ENCODE results near the gene DAP. TPM values are rescaled to one million over a fixed set of nuclear protein-coding genes. Genes with fewer than 3 reads are reported as not detected.

DAP gene
- total and polyA plus RNA-seq, 7 experiments from 2014 or later: 31.9 to 91.6 (median 43.0) TPM

DNA sequence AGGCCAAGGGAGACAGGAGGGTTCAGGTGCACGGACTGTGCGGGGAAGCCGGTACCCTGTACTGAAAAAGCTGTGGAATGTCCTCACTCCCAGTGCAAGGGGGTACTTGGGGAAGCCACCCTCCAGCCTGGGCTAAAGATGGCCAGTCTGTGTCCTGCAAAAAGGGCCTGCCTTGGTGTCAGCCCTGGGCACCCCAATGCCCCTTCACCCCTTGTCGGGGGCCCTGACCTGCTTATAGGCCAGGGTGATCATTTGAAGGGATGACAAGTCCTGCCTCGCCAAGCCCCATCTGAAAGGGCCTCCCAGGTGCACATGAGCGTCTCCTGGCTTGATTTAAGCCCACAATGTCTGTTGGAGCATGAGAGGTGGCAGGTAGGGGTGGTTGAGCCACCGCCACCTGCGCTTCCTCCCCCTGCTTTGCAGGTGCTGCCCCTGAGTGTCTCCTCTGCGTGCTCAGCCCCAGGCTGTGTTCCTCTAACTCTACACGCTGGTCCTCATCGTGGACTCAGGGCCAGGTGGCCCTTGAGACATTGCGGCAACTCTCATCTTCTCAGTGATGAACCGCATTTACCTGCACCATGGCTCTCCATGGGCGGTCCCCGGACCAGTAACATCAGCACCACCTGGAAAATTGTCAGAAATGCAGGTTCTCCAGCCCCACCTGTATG is 100.2 kb downstream of the DAP start:
- DNase-seq: no peak
- no peaks in the 10 kb centered on the region for H3K9me3 ChIP-seq (ENCODE audit: control insufficient read depth in 2 of 3, low read length in 3 of 3)
- intact Hi-C loops (cut with micrococcal nuclease): no loop called here
- Mint-ChIP-seq H3K27me3 (peaks cover 0 to 4% (median 0%) of the 10 kb centered on the region in 5 donors), H3K27ac (no peak overlapping the region), H3K4me3 (no peak overlapping the region), H3K9me3 (peaks cover 0 to 3% (median 0%) of the 10 kb centered on the region in 11 donors), H3K4me1 (peaks cover 0 to 2% (median 0%) of the 10 kb centered on the region in 7 donors), H3K36me3 (no peaks in the 10 kb centered on the region)
- CTCF ChIA-PET: no interaction called here
- ATAC-seq: no peak
- POLR2A ChIA-PET: no interaction called here
- H3K27ac ChIP-seq (ENCODE audit: low read depth, low read length): no peak overlapping the region
- no peaks in the 10 kb centered on the region for H3K4me1 ChIP-seq (ENCODE audit: control insufficient read depth in 2 of 2, insufficient read depth in 2 of 2, low read length in 2 of 2)
- no peak overlapping the region for H3K4me3 ChIP-seq (ENCODE audit: low read length)
- H3K27me3 ChIP-seq (ENCODE audit: control insufficient read depth in 2 of 2, insufficient read depth in 2 of 2, low read length in 2 of 2): no peaks in the 10 kb centered on the region
- no peaks in the 10 kb centered on the region for H3K36me3 ChIP-seq (ENCODE audit: control insufficient read depth in 2 of 3, insufficient read depth in 3 of 3, low read length in 3 of 3)

DNA sequence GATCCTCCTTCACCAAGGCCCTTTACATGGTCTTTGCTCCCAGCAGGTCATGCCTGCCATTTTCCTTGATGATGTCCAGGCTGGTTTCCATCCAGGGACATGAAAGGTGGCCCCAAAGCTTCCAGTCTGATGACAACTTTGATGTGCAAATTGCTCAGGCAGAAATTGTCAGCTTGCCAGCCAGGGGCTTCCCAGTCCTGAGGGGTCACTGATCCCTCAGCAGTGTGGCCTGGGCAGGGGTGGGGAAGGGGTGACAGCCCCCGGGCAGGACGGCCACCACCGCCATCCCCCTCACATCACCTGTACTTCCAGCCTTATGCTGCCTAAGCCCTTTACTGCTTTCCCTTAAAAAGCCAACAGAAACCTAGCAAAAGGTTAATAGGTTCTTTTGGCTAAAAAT is 100.9 kb downstream of the DAP start:
- intact Hi-C loops (cut with micrococcal nuclease): no loop called here
- Histone ChIP-seq H3K9me3 (ENCODE audit: control insufficient read depth in 2 of 3, low read length in 3 of 3) (no peaks in the 10 kb centered on the region), H3K27me3 (ENCODE audit: control insufficient read depth in 2 of 2, insufficient read depth in 2 of 2, low read length in 2 of 2) (no peaks in the 10 kb centered on the region), H3K4me1 (ENCODE audit: control insufficient read depth in 2 of 2, insufficient read depth in 2 of 2, low read length in 2 of 2) (no peaks in the 10 kb centered on the region), H3K4me3 (ENCODE audit: low read length) (no peak overlapping the region), H3K36me3 (ENCODE audit: control insufficient read depth in 2 of 3, insufficient read depth in 3 of 3, low read length in 3 of 3) (no peaks in the 10 kb centered on the region), H3K27ac (ENCODE audit: low read depth, low read length) (no peak overlapping the region)
- ChIA-PET CTCF (no interaction called here), POLR2A (no interaction called here)
- peaks cover 0 to 3% (median 0%) of the 10 kb centered on the region in 11 donors for H3K9me3 Mint-ChIP-seq
- H3K4me3 Mint-ChIP-seq: no peak overlapping the region
- DNase-seq (no peak), ATAC-seq (no peak)
- H3K4me1 Mint-ChIP-seq: peaks cover 0 to 2% (median 0%) of the 10 kb centered on the region in 7 donors
- H3K27me3 Mint-ChIP-seq: peaks cover 0 to 4% (median 0%) of the 10 kb centered on the region in 5 donors
- H3K36me3 Mint-ChIP-seq: no peaks in the 10 kb centered on the region
- H3K27ac Mint-ChIP-seq: no peak overlapping the region

DNA sequence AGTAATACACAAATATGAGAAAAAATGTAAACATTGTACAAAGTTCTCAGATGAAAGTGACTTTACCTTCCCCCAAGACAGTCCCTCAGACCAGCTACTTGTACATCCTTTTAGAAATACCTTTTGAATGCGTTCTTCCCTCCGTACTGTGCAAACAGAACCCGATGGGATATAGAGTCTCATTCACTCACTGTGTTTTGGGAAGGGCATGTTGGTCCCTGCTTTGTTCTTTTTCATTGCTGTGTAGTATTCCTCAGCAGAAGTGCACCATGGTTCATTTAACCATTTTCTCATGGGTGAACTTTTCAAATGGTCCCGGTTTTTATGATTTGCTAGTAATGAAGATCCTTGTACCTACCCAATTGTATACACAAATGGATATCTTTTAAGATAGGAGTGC is 102.8 kb downstream of the DAP start:
- H3K27me3 ChIP-seq (ENCODE audit: control insufficient read depth in 2 of 2, insufficient read depth in 2 of 2, low read length in 2 of 2): no peaks in the 10 kb centered on the region
- POLR2A ChIA-PET: no interaction called here
- DNase-seq: no peak
- H3K36me3 Mint-ChIP-seq: no peaks in the 10 kb centered on the region
- intact Hi-C loops (cut with micrococcal nuclease): no loop called here
- no peak overlapping the region for H3K27ac ChIP-seq (ENCODE audit: low read depth, low read length)
- CTCF ChIA-PET: no interaction called here
- no peak overlapping the region for H3K4me3 Mint-ChIP-seq
- no peaks in the 10 kb centered on the region for H3K4me1 ChIP-seq (ENCODE audit: control insufficient read depth in 2 of 2, insufficient read depth in 2 of 2, low read length in 2 of 2)
- H3K4me1 Mint-ChIP-seq: peaks cover 0 to 2% (median 0%) of the 10 kb centered on the region in 7 donors
- H3K27ac Mint-ChIP-seq: no peak overlapping the region
- H3K27me3 Mint-ChIP-seq: peaks cover 0 to 4% (median 0%) of the 10 kb centered on the region in 5 donors
- H3K4me3 ChIP-seq (ENCODE audit: low read length): no peak overlapping the region
- H3K9me3 ChIP-seq (ENCODE audit: control insufficient read depth in 2 of 3, low read length in 3 of 3): no peaks in the 10 kb centered on the region
- ATAC-seq: no peak
- H3K9me3 Mint-ChIP-seq: peaks cover 0 to 3% (median 0%) of the 10 kb centered on the region in 11 donors
- no peaks in the 10 kb centered on the region for H3K36me3 ChIP-seq (ENCODE audit: control insufficient read depth in 2 of 3, insufficient read depth in 3 of 3, low read length in 3 of 3)

DNA sequence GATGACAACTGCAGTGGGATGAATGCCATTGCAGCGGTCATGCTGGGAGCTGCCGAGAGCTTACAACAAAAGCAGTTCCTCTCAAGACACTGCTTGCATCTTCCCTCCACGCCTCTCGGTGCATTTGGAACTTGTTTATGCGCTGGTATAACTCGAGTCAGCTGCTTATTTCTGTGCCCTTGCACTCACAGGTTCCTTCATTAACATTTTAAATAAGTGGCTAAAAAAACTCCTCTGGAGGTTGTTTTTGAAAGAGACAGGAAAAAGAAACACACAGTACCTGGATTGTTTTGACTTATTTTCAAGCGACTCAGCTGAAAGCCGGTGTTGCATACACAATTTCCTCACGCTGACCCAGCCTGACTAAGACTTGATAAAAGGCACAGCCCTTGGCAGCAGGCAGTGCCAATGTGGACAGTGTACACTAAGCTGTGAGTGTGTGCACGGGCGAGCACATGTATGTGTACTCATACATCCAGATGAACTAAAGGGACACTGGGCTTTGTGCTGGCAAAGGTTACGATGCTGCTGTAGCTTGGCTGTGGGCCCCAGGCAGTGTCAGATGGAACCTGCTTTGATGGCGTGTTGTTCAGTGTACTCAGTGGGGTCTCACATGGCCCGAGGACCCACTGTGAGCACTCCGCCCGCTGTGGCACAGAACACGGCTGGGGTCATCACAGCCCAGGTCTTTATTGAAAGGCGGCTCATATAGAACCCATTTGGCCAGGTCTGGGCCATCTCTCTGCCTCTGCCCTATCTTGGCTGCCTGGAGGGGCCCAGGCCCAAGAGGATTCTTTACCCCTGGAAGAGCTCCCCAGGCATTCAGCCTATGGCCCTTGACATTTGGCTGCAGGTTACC is 104.8 kb downstream of the DAP start:
- no peak overlapping the region for H3K27ac Mint-ChIP-seq
- H3K36me3 Mint-ChIP-seq: no peaks in the 10 kb centered on the region
- peaks cover 0 to 3% (median 0%) of the 10 kb centered on the region in 11 donors for H3K9me3 Mint-ChIP-seq
- ChIA-PET CTCF (no interaction called here), POLR2A (no interaction called here)
- no peak overlapping the region for H3K4me3 Mint-ChIP-seq
- H3K4me1 Mint-ChIP-seq: no peaks in the 10 kb centered on the region
- Histone ChIP-seq H3K4me1 (ENCODE audit: control insufficient read depth in 2 of 2, insufficient read depth in 2 of 2, low read length in 2 of 2) (no peaks in the 10 kb centered on the region), H3K27me3 (ENCODE audit: control insufficient read depth in 2 of 2, insufficient read depth in 2 of 2, low read length in 2 of 2) (no peaks in the 10 kb centered on the region), H3K4me3 (ENCODE audit: low read length) (no peak overlapping the region), H3K36me3 (ENCODE audit: control insufficient read depth in 2 of 3, insufficient read depth in 3 of 3, low read length in 3 of 3) (no peaks in the 10 kb centered on the region), H3K9me3 (ENCODE audit: control insufficient read depth in 2 of 3, low read length in 3 of 3) (no peaks in the 10 kb centered on the region), H3K27ac (ENCODE audit: low read depth, low read length) (no peak overlapping the region)
- intact Hi-C loops (cut with micrococcal nuclease): no loop called here
- ATAC-seq (no peak), DNase-seq (no peak)
- H3K27me3 Mint-ChIP-seq: no peaks in the 10 kb centered on the region

DNA sequence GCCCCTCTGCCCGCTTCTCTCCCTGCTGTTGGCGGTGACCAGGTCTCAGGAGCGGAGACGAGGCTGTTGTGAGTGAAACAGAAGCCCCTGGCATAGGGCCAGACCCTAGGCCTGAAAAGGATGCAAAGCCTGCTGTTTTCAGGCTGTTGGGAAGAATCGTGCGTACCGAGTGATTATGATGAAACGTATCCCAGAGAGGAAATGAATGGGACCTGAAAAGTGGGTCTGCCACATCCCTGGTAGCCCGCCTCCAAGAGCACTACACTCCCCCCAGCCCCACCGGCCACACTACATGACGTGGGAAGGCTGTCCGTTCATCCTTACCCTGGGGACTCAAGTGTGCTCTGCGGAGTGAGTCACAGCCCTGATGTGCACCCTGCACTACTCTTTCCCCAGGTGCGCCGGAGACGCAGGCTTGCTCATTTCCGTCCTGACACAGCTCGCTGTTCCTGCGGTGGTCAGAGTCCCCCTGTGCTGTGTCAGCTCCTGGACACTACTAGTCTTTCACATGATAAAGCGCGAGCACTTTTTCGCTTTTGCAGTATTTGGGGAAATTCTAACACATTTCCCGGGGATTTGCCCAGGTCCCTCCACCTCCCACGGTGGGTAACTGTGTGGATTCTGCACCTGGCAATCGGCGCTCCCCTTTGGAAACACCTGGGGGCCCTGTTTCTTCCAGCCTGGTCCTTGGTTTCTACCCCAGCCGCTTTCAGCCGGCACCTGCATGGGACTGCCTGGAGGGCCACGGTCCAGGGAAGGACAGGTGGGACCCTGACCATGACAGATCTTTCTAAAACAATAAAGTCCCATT is 105.7 kb downstream of the DAP start:
- intact Hi-C loops (cut with micrococcal nuclease): no loop called here
- H3K9me3 ChIP-seq (ENCODE audit: control insufficient read depth in 2 of 3, low read length in 3 of 3): no peaks in the 10 kb centered on the region
- CTCF ChIA-PET: no interaction called here
- Mint-ChIP-seq H3K27me3 (no peaks in the 10 kb centered on the region), H3K4me3 (no peak overlapping the region), H3K27ac (no peak overlapping the region), H3K36me3 (peaks cover 0 to 3% (median 0%) of the 10 kb centered on the region in 5 donors), H3K9me3 (peaks cover 0 to 3% (median 0%) of the 10 kb centered on the region in 11 donors), H3K4me1 (no peaks in the 10 kb centered on the region)
- no peak overlapping the region for H3K4me3 ChIP-seq (ENCODE audit: low read length)
- H3K27me3 ChIP-seq (ENCODE audit: control insufficient read depth in 2 of 2, insufficient read depth in 2 of 2, low read length in 2 of 2): no peaks in the 10 kb centered on the region
- no peak for ATAC-seq
- no peak overlapping the region for H3K27ac ChIP-seq (ENCODE audit: low read depth, low read length)
- no peaks in the 10 kb centered on the region for H3K4me1 ChIP-seq (ENCODE audit: control insufficient read depth in 2 of 2, insufficient read depth in 2 of 2, low read length in 2 of 2)
- H3K36me3 ChIP-seq (ENCODE audit: control insufficient read depth in 2 of 3, insufficient read depth in 3 of 3, low read length in 3 of 3): no peaks in the 10 kb centered on the region
- POLR2A ChIA-PET: no interaction called here
- DNase-seq: no peak

DNA sequence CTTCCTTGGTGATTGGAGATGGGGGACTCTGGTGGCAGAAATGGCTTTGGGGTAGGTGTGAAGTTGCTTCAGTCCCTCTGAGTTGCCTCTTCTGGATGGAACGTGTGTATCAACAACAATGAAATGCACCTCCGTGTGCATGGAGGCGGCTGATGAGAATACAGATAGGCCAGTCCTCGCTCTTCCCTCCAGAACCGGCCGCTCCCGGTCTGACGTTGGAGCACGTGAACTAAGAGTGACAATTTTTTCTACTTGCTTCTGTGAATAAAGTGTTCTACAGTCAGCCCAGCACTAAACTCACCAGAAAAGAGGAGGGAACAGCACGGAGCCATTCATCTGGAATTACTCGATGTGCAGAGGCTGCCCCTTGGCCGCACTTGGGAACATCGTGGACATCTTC is 106.5 kb downstream of the DAP start:
- Mint-ChIP-seq H3K4me3 (no peak overlapping the region), H3K9me3 (peaks cover 0 to 3% (median 0%) of the 10 kb centered on the region in 11 donors), H3K27ac (no peak overlapping the region), H3K4me1 (no peaks in the 10 kb centered on the region), H3K27me3 (no peaks in the 10 kb centered on the region), H3K36me3 (peaks cover 0 to 3% (median 0%) of the 10 kb centered on the region in 5 donors)
- H3K36me3 ChIP-seq (ENCODE audit: control insufficient read depth in 2 of 3, insufficient read depth in 3 of 3, low read length in 3 of 3): no peaks in the 10 kb centered on the region
- H3K4me1 ChIP-seq (ENCODE audit: control insufficient read depth in 2 of 2, insufficient read depth in 2 of 2, low read length in 2 of 2): no peaks in the 10 kb centered on the region
- no peaks in the 10 kb centered on the region for H3K9me3 ChIP-seq (ENCODE audit: control insufficient read depth in 2 of 3, low read length in 3 of 3)
- POLR2A ChIA-PET: no interaction called here
- no peak overlapping the region for H3K4me3 ChIP-seq (ENCODE audit: low read length)
- CTCF ChIA-PET: no interaction called here
- intact Hi-C loops (cut with micrococcal nuclease): no loop called here
- ATAC-seq: no peak
- no peak overlapping the region for H3K27ac ChIP-seq (ENCODE audit: low read depth, low read length)
- no peak for DNase-seq
- no peaks in the 10 kb centered on the region for H3K27me3 ChIP-seq (ENCODE audit: control insufficient read depth in 2 of 2, insufficient read depth in 2 of 2, low read length in 2 of 2)

All from naive thymus-derived CD4-positive, alpha-beta T cell (primary cell).